HL-60 (cell line): ENCODE results near the gene PIAS4.
"Not testable (repeated sequence)": the region's sequence is repeated elsewhere in the genome, so short reads cannot be mapped to it uniquely, and the experiment has no call there.

Experiments
- DNase-seq, 2 experiments: peaks; one replicate each; pipeline ENCODE4 v3.0.0-alpha.2; 2010 to 2020; ENCODE audit warnings: low read depth in 1 of 2, low spot score in 1 of 2
- H3K27ac ChIP-seq: fragments of 250-450 bp; sonication (Bioruptor Pico); replicated peaks from 2 replicates; pipeline ENCODE4 v1.5.1; 2020; ENCODE audit warnings: mild to moderate bottlenecking, moderate library complexity
- H3K27me3 ChIP-seq: fragments of 250-450 bp; sonication (Bioruptor Pico); 2 replicates; pipeline ENCODE4 v1.5.1; 2021; ENCODE audit warnings: mild to moderate bottlenecking, moderate library complexity; ENCODE audit not compliant: insufficient read depth, poor library complexity, severe bottlenecking
- H3K4me3 ChIP-seq: replicated peaks from 2 replicates; pipeline ENCODE4 v1.5.1; 2011; ENCODE audit warnings: mild to moderate bottlenecking, control low read depth, low read length; ENCODE audit not compliant: insufficient read depth
- CTCF ChIP-seq: IDR thresholded peaks from one replicate; pipeline ENCODE4 v1.5.1; 2011; ENCODE audit warnings: low read length, control low read depth, inconsistent platforms; ENCODE audit not compliant: insufficient read depth
- GABPA ChIP-seq: IDR thresholded peaks from 2 replicates; pipeline ENCODE4 v1.6.1; 2012; ENCODE audit warnings: low read depth
- POLR2AphosphoS5 ChIP-seq: IDR thresholded peaks from 2 replicates; pipeline ENCODE4 v1.6.1; 2012; ENCODE audit warnings: low read depth
- REST ChIP-seq: IDR thresholded peaks from 2 replicates; pipeline ENCODE4 v1.6.1; 2012; ENCODE audit warnings: low read depth; ENCODE audit not compliant: insufficient replicate concordance
- SPI1 ChIP-seq: IDR thresholded peaks from 2 replicates; pipeline ENCODE4 v1.6.1; 2012; ENCODE audit warnings: low read depth, mild to moderate bottlenecking, borderline replicate concordance

PIAS4 gene

GRCh38 chr19:4007836-4008539, 452 bp downstream of the PIAS4 start:
- peak in 1 of 2 experiments; percentile 11 for DNase-seq
- H3K27ac ChIP-seq = no peak overlapping the region
- no peak for TF ChIP-seq SPI1
- TF ChIP-seq REST = no peak
- TF ChIP-seq POLR2AphosphoS5 = no peak
- no peak for TF ChIP-seq GABPA
- TF ChIP-seq CTCF = no peak
- peak overlapping the region; percentile 80 for H3K4me3 ChIP-seq
- H3K27me3 ChIP-seq = no peaks in the 10 kb centered on the region

- no peak for TF ChIP-seq REST
- no peaks in the 10 kb centered on the region for H3K27me3 ChIP-seq
- no peak overlapping the region for H3K4me3 ChIP-seq
- no peak for DNase-seq
- H3K27ac ChIP-seq = no peak overlapping the region
Observed at GRCh38 chr19:4009990-4010807, 2.7 kb downstream of the PIAS4 start.

- Histone ChIP-seq H3K4me3 (no peak overlapping the region), H3K27me3 (no peaks in the 10 kb centered on the region), H3K27ac (no peak overlapping the region)
- TF ChIP-seq CTCF (no peak), POLR2AphosphoS5 (no peak)
- DNase-seq = no peak
Observed at GRCh38 chr19:4010808-4011110, 3.2 kb downstream of the PIAS4 start.

GRCh38 chr19:4011430-4011829, 3.9 kb downstream of the PIAS4 start:
- not testable (repeated sequence) for H3K4me3 ChIP-seq, H3K27me3 ChIP-seq, DNase-seq, H3K27ac ChIP-seq
